Progenitor cell of endocrine pancreas (in vitro differentiated cells): ENCODE results near the gene RUNX2. TPM values are rescaled to one million over a fixed set of nuclear protein-coding genes. Genes with fewer than 3 reads are reported as not detected.

Source experiments
- DNase-seq: peaks from one replicate; pipeline ENCODE4 v3.0.0; 2021; ENCODE audit warnings: low spot score; ENCODE audit not compliant: unreplicated experiment
- H3K27ac Mint-ChIP-seq: 2 replicates; pipeline ENCODE4 v1.8.0; 2021; ENCODE audit warnings: mild to moderate bottlenecking, moderate library complexity, mixed read lengths
- H3K27me3 Mint-ChIP-seq: 2 replicates; pipeline ENCODE4 v1.8.0; 2021; ENCODE audit warnings: mixed read lengths
- H3K36me3 Mint-ChIP-seq: 2 replicates; pipeline ENCODE4 v1.8.0; 2022; ENCODE audit warnings: mixed read lengths; ENCODE audit not compliant: insufficient read depth
- H3K4me1 Mint-ChIP-seq: 2 replicates; pipeline ENCODE4 v1.8.0; 2021; ENCODE audit warnings: low read depth, mixed read lengths
- H3K4me3 Mint-ChIP-seq: 2 replicates; pipeline ENCODE4 v1.8.0; 2021; ENCODE audit warnings: low read depth, mild to moderate bottlenecking, moderate library complexity, mixed read lengths
- H3K9me3 Mint-ChIP-seq: 2 replicates; pipeline ENCODE4 v1.8.0; 2021; ENCODE audit warnings: low read depth, mixed read lengths
- total RNA-seq: library from RNA; stranded (reverse); gene quantifications from 2 replicates; pipeline ENCODE4 v1.2.1, GENCODE V29; 2021
- TF ChIP-seq, protein P1 (sequence below): fragments of 200-600 bp; sonication (generic); IDR thresholded peaks from one replicate; pipeline ENCODE4 v1.5.0; 2021; ENCODE audit warnings: antibody characterized with exemption, mild to moderate bottlenecking; ENCODE audit not compliant: unreplicated experiment

RUNX2 gene
- total RNA-seq, 1 donor from 2014 or later, result 0.46 TPM

DNA sequence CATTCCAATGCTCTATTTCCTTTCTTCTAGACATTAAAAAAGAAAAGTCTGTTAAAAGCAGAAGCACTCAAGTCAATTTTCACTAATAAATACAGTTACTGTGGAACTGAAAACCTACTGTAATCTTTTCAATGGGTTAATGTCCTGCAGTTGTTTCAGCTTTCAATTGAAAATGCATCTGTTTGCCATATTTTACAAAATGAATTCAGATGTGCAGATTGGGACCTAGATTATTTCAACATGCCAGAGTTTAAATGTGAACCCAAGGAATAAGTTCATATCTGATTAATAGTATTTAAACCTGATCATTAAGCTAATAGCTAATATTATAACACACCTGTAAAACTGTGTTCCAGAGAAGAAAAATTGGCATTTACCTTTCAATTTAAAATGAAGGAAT lies 39.9 kb downstream of the RUNX2 start:
- H3K27ac Mint-ChIP-seq, result no peak overlapping the region
- H3K27me3 Mint-ChIP-seq, result no peaks in the 10 kb centered on the region
- no peak overlapping the region for H3K4me3 Mint-ChIP-seq
- TF ChIP-seq, protein P1, sequence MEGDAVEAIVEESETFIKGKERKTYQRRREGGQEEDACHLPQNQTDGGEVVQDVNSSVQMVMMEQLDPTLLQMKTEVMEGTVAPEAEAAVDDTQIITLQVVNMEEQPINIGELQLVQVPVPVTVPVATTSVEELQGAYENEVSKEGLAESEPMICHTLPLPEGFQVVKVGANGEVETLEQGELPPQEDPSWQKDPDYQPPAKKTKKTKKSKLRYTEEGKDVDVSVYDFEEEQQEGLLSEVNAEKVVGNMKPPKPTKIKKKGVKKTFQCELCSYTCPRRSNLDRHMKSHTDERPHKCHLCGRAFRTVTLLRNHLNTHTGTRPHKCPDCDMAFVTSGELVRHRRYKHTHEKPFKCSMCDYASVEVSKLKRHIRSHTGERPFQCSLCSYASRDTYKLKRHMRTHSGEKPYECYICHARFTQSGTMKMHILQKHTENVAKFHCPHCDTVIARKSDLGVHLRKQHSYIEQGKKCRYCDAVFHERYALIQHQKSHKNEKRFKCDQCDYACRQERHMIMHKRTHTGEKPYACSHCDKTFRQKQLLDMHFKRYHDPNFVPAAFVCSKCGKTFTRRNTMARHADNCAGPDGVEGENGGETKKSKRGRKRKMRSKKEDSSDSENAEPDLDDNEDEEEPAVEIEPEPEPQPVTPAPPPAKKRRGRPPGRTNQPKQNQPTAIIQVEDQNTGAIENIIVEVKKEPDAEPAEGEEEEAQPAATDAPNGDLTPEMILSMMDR, result no peak
- peaks cover 10% of the 10 kb centered on the region for H3K4me1 Mint-ChIP-seq
- no peaks in the 10 kb centered on the region for H3K36me3 Mint-ChIP-seq
- H3K9me3 Mint-ChIP-seq, result no peaks in the 10 kb centered on the region
- DNase-seq, result no peak

DNA sequence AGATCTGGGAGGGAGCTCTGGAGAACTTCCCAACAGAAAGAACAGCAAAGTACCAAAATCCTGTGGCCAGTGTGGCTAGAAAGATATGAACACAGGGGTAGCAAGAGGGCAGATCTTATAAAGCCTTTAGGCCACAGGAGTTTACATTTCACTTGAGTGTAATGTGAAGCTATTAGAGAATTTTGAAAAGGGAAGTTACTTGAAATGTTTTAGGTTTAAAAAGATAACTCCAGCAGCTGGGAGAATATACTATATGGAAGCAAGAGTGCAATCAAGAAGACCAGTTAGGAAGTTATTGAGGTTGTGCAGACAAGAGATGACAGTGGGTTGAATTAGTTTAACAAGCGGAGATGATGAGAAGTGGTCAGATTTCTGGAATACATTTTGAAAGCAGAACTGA lies 41.7 kb downstream of the RUNX2 start:
- TF ChIP-seq, protein P1, result no peak
- H3K4me1 Mint-ChIP-seq, result peaks cover 10% of the 10 kb centered on the region
- DNase-seq, result no peak
- no peaks in the 10 kb centered on the region for H3K36me3 Mint-ChIP-seq
- H3K27me3 Mint-ChIP-seq, result no peaks in the 10 kb centered on the region
- no peaks in the 10 kb centered on the region for H3K9me3 Mint-ChIP-seq
- H3K4me3 Mint-ChIP-seq, result no peak overlapping the region
- H3K27ac Mint-ChIP-seq, result no peak overlapping the region

DNA sequence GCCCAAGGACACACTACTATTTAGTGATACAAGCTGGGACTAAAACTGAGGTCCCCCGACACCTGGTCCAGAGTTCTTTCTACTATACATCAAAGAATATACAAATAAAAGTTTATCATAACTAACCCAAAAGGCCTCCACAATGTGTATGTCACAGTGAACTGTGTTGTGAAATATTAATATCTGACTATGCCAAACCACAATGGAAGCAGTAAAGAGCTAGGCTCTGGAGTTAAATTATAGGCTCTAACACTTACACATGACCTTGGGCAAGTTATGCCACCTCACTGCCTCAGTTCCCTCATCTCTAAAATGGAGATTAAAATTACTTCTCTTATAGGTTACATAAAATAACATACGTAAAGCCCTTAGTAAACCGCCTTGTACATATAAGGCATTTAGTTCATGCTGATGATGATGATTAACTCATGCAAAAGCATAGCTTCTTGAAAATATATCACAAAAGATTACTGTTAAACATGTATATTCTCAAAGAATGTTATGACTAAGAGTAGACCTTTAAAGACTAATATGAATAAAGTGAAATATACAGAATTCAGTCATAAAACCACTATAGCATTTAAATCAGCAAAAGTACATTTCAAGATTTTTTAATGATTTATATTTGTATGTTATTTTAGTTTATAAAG lies 43.9 kb downstream of the RUNX2 start:
- no peaks in the 10 kb centered on the region for H3K9me3 Mint-ChIP-seq
- DNase-seq, result no peak
- H3K27ac Mint-ChIP-seq, result no peak overlapping the region
- peaks cover 17% of the 10 kb centered on the region for H3K4me1 Mint-ChIP-seq
- no peaks in the 10 kb centered on the region for H3K36me3 Mint-ChIP-seq
- no peak overlapping the region for H3K4me3 Mint-ChIP-seq
- no peaks in the 10 kb centered on the region for H3K27me3 Mint-ChIP-seq
- TF ChIP-seq, protein P1, result no peak

DNA sequence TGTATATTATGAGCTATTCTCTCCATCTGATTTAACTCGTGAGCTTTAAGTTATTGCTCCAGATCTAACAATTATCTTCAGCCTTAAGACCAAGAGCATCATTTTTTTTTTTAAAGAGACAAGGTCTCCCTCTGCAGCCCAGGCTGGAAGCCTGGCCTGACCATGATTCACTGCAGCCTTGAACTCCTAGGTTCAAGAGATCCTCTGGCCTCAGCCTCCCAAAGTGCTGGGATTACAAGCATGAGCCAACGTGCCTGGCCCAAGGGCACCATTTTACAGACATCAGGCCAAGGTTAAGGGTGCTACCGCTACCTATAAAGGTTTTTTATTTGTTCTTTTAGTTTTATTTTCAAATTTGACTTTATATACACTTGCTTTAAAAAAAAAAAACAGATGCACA lies 47.3 kb downstream of the RUNX2 start:
- no peaks in the 10 kb centered on the region for H3K27me3 Mint-ChIP-seq
- H3K27ac Mint-ChIP-seq, result no peak overlapping the region
- TF ChIP-seq, protein P1, result no peak
- H3K4me3 Mint-ChIP-seq, result no peak overlapping the region
- H3K9me3 Mint-ChIP-seq, result no peaks in the 10 kb centered on the region
- no peaks in the 10 kb centered on the region for H3K36me3 Mint-ChIP-seq
- peaks cover 21% of the 10 kb centered on the region for H3K4me1 Mint-ChIP-seq
- no peak for DNase-seq

DNA sequence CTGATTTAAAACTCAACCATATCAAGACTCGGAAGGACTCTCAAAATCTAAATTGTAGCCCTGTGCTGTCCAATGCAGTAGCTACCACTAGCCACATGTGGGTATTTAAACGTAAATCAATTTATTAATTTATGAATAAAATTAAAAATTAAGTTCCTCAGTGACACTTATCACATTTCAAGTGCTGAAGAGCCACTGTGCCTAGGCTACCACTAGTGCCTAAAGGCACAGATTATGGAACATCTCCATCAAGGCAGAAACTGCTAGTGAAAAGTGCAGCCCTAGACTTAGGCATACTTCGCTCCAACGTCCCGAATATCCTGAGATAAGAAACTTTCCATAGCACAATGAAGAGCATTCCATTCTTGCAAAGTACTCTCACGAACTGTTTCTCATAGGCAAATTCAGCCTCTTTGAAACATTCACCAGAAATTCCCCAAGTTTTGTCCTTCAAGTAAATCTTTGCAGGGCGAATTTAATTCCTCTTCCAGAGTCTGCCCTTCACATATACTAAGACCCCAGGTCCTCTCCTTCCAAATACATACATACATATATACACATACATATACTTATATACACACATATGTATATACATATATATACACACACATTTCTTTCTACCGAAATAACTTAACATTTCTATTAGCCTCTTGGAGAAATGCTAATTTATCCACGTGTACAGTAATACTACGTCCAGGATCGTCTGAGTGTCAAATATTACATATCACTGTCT lies 48.3 kb downstream of the RUNX2 start:
- Mint-ChIP-seq H3K4me1 (peaks cover 14% of the 10 kb centered on the region), H3K27ac (peak overlapping the region; percentile 100), H3K9me3 (no peaks in the 10 kb centered on the region), H3K27me3 (no peaks in the 10 kb centered on the region), H3K36me3 (no peaks in the 10 kb centered on the region), H3K4me3 (peak overlapping the region; percentile 97)
- DNase-seq, result no peak
- TF ChIP-seq, protein P1, result no peak
